GM21723 (cell line): ENCODE measurements around the gene NR2E1.

Source experiments
- ATAC-seq: cut with Tn5 transposase; IDR thresholded peaks from one replicate; pipeline ENCODE4 v1.9.1; 2021; ENCODE audit warnings: mild to moderate bottlenecking, moderate library complexity; ENCODE audit not compliant: unreplicated experiment

NR2E1 gene

DNA sequence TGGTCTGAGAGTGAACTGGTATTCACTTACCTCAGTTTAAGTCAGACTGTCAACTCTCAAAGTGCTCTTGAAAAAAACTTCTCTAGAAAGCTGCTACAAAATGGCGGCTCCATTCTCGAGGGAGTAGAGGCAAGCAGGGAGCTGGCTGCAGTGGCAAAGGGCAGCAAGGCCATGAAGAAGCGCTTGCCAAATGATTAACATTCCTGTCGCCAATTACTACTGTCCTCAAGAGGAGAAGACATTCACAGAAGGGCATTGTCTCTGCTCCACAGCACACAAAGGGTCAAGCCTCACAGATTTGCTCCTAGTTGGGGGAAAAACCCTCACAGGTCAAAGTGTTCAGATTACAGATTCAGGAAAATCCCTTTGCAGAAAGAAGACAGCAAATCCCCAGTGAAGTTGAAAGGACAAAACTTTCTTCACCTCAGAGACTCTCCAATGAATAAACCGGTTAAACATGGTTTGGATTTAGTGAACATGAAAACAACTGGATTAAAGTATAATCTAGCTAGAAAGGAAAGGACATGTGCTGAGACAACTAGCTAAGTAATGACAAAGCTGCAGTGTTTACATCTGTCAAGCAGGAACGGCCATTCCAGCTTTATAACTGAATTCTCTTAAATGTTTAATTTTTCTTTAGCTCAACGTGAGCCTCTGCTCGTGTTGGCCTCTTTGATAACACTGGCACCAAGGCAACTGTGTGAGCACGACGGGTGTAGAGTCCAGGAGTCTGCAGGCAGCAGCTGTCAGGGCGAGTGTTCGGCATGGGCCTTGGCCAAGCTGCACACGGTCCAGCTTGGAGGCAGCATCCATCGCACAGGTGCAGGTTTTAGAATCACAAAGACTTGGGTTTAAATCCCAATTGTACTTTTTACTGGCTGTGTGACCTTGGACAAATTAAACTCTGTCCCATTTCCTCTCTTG is 37.6 kb downstream of the NR2E1 start:
- ATAC-seq: no peak

DNA sequence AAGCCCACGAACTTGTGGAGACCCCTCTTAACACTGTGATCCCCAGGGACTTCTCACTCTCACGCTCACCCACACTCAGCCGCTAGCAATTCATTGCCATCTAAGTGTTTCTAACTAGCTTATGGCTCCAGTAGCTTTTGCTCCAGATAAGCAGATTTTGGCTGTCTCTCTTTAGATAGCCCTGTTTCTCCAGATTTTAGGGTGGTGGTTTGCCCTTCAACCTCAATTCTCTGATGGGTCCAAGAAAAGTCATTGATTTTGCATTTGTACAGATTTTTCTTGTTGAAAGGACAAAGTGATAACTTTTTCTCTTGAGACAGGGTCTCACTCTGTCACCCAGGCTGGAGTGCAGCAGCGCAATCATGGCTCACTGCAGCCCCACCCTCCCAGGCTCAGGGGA is 41.2 kb downstream of the NR2E1 start:
- no peak for ATAC-seq

DNA sequence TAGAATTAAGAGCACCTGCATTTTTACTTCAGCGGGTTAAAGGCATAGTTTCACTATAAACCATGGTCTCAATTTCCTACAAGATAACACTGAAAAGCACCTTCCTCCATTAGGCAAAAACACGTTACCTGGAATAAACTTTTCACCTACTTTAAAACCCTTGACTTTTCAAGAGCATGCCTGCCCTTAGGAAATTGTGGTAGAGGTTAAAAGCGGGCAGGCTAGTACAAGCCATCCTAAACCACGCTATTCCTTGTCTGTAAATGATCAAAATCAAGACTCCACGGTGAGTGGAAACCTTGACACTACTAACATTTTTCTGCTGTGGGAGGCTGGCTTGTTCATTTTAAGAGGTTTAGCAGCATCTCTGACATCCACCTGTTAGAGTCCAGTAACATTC is 43.9 kb downstream of the NR2E1 start:
- ATAC-seq: no peak

DNA sequence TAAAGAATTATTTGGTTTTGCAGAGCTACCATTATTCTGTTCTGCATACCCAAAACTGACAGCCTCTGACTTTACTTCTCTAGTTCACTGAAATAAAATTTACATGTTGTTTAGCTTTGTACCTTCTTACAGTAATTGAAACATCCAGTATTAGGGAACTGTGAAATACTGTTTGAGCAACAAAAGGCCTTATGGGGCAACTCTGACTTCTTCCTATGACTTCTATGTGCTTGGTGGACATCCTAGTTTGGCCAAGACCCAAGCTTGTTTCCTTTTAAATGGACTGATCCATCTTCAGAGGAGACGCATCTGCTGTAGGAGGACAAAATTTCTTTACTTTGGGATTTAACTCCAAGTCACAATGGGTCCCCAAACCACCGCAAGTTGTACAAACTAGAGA is 44.7 kb downstream of the NR2E1 start:
- ATAC-seq: no peak

DNA sequence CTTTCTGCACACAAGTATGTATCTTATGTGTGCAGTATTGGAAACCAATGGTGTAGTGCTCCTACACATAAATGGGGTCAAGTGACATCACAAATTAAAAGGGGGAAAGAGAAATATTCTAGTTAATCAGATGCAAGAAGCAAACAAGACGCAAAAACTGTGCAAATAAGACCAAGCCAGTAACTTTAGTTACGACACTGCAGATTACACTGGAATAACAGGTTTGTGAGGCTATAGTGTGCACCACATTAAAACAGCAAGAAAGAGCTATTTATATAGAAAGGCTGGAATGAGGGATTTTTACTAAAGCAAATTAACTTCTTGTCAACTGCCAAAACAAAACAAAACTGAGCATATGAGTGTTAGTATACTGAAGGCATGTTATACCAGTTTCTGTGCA is 45.8 kb downstream of the NR2E1 start:
- no peak for ATAC-seq

DNA sequence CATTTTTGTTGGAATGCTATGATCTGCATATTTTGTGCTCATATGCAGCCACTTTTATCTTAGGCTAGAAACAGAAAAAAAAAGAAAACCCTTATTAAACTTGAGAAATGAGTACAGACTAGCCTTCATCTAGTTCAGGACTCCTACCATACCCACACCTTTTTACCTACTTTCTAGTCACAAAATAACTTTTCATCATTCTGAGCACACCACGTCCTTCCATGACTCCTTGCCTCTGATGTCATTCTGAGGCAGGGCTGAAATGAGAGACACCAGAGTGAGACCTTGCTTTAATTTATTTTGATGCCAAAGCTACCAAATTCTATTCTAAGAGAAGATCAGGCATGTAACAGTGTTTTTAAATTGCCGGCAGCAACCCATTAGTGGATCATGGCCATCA is 56.2 kb downstream of the NR2E1 start:
- ATAC-seq: no peak

DNA sequence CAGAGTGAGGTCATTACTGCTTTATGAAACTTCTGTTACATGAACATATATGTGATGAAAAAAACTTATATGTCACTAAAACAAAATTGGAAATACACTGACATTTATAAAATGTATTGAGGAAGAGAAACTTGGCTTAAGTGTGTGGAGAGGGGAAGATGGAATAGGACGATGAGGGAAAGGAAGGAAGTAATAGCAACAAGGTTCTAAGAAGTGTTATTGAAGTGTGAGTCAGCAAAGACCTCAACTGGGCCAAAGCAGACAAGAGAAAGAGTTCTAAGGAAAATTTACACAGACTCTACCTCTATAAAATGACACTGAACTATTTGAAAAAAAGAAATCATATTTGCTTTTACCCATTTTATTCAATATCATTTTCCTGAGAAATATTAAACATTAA is 56.7 kb downstream of the NR2E1 start:
- ATAC-seq: no peak

DNA sequence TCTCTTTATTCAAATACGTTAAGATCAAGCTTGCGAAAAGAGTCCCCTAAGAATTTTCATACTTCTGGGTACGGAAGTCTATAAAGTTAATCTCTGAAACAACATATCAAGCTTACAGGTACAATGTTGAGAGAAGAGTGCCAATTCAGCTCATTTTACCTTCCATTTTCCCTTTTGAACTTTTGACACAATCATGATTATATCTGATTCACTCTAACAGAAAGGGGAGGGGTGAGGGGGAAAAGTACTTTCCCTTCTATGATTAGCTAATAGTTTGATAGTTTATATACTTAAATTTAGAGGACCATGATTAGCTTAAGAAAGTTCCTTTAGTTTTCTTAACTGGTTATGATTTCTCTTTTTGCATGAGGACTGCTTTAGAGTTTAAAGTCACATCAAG is 61.5 kb downstream of the NR2E1 start:
- ATAC-seq: no peak

DNA sequence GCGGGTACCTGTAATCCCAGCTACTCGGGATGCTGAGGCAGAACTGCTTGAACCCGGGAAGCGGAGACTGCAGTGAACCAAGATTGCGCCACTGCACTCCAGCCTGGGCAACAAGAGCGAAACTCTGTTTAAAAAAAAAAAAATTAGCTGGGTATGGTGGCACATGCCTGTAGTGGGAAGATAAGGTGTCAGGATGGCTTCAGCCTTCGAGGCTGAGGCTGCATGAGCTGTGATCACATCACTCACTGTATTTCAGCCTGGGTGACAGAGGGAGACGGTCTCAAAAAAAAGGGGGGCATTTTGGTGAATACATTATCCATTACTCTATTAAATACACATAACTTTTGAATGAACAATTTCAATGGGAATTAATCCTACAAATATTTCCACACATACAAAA is 62.6 kb downstream of the NR2E1 start:
- no peak for ATAC-seq

DNA sequence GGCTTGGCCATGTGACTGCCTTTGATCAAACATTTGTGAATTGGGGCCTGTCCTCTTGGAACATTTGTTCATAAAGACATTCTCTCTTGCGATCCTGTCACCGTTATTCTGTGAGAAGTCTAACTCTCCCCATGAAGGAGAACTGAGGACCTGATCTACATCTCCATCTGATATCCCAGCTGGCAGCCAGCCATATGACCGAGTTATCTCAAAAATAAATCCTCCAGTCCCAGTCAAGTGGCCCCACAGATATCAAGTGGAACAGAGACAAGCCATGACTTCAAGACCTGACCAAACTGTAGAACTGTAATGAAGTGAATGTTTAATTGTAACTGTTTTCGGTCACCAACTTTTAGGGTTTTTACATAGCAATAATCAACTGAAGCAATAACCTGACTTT is 69.3 kb downstream of the NR2E1 start:
- no peak for ATAC-seq

DNA sequence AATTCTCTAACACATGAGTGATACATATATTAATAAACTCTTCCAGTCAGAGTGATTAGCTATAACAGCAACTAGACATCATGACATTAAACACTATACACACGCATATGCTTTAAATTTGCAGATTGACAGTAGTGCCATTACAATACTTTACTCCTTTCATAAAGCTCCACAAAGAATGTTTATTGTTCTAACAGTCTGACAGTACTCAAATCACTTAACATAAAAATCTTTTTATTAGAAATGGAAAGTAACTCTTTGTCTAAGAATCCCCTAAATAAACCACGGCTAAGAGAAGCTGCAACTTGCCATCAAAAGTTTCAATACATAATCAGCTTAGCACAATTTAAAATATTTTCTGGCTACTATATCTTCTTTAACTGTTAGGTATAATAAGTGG is 71.0 kb downstream of the NR2E1 start:
- ATAC-seq: no peak

DNA sequence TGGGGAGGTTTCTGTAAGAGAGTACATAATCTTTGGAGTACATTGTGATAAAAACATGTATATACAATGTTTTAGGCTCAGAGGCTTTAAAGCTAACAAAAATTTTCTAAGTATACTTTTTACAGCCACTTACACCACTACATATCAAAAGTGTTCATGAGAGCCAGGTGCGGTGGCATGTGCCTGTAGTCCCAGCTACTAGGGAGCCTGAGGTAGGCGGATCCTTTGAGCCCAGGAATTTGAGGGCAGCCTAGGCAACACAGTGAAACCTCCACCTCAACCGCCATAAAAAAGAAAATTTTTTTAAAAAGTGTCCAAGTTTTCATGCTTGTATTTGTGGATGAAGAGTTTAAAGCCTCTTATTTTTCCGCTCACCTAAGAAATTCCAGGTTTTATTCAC is 72.5 kb downstream of the NR2E1 start:
- ATAC-seq: no peak
